IPS-18c (cell line): ENCODE results near the gene NAV2.

Experiments used
- H3K4me3 ChIP-seq: 2 replicates; pipeline ENCODE4 v1.7.0; 2013; ENCODE audit warnings: low read depth, mild to moderate bottlenecking, low read length, moderate library complexity; ENCODE audit not compliant: insufficient read depth
- H3K9me3 ChIP-seq: one replicate; pipeline ENCODE4 v1.6.1; 2013; ENCODE audit warnings: mild to moderate bottlenecking, low read length, moderate library complexity; ENCODE audit not compliant: control insufficient read depth, insufficient read depth

The NAV2 gene

DNA sequence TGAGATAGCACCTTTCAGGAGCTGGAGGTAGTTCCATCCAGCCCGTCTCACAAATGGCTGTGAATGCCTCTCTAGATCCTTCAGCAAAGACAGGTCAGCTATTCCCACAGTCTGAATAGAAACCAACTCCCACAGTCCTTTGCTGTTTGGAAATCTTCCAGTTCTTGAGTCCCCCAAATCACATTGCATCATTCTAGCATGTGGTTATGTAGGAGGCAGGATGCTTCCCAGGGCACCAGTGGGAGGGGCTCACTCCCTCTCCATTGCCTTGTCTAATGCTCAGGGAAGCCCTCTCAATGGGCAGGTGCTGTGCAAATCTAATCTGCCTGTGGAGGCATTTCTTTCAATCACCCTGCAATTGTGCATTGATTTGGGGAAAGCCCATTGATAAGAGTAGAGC lies 14.6 kb downstream of the NAV2 start:
- Histone ChIP-seq H3K4me3 (no peak overlapping the region), H3K9me3 (peaks cover 4% of the 10 kb centered on the region)

DNA sequence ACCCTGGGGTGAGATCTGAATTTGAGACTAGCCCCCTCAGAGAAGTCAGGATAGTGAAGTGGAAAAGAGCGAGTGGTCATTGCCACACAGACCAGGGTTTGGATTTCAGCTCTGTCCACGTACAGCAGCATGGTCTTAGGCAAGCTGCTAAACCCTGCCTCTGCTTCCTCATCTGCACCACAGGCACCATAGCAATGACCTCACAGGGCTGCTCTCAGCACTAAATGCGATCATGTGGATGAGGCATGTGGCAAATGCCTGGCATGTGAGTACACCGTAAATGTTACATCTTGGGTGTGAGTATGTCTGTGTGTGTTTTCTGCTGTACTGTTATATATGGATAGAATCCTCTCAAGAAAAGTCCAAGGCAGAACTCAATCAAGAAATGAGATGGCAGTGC lies 15.8 kb downstream of the NAV2 start:
- H3K4me3 ChIP-seq, result no peak overlapping the region
- H3K9me3 ChIP-seq, result peaks cover 4% of the 10 kb centered on the region

DNA sequence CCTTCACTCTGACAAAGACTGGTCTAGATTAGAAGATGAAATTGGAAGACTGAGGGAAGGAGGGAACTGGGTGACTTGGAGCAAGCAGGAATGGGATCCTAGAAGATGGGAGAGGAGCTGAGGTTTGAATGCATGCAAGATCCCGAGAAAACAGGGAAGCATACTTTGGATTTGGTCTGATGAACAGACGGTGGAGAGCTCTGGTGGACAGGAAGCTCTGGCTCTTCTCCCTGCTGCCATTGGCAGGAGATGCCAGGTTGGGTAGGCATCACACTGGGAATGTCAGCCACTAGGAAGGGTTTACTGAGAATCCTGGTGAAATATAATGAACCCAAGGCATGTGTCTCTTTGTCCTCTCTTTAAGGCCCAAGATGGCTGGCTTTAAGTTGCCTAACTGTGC lies 16.5 kb downstream of the NAV2 start:
- Histone ChIP-seq H3K4me3 (no peak overlapping the region), H3K9me3 (no peaks in the 10 kb centered on the region)

DNA sequence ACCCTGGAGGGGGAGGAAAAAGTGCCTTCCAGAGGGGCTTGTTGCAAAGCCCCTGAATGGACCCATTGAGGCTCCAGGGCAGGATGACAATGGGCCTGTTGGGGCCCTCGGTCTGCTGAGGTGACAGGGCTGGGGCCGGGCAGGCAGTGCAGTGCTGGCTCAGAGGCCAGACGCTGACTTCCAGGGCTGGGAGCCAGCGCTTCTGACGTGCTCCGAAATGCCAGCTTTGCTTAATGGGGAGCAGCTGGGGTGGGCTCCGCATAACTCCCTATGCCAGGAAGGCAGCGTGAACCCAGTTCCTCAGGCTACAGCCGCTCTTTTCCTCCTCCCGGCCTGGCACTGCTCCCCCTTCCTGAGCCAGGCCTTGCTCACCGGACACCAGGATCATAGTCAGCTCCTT lies 17.7 kb downstream of the NAV2 start:
- no peaks in the 10 kb centered on the region for H3K9me3 ChIP-seq
- H3K4me3 ChIP-seq, result no peak overlapping the region

DNA sequence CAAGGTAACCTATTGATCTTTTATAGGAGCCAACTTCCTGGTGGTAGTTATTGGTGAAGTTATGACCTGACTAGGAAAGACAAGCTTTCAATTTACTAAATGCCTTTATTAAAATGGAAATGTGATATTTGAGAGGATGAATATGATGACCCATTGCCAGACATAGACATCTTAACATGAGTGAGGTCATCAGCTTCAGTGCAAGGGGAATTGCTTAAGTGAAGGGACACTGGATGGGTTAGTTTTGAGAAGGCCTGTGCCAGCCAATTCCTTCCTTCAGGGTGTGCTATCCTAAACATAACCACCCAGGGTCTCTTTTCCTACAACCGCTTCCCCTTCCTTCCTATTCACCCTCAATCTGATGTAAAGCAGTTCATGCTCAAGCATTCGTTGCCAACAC lies 21.5 kb downstream of the NAV2 start:
- Histone ChIP-seq H3K4me3 (no peak overlapping the region), H3K9me3 (peaks cover 2% of the 10 kb centered on the region)

DNA sequence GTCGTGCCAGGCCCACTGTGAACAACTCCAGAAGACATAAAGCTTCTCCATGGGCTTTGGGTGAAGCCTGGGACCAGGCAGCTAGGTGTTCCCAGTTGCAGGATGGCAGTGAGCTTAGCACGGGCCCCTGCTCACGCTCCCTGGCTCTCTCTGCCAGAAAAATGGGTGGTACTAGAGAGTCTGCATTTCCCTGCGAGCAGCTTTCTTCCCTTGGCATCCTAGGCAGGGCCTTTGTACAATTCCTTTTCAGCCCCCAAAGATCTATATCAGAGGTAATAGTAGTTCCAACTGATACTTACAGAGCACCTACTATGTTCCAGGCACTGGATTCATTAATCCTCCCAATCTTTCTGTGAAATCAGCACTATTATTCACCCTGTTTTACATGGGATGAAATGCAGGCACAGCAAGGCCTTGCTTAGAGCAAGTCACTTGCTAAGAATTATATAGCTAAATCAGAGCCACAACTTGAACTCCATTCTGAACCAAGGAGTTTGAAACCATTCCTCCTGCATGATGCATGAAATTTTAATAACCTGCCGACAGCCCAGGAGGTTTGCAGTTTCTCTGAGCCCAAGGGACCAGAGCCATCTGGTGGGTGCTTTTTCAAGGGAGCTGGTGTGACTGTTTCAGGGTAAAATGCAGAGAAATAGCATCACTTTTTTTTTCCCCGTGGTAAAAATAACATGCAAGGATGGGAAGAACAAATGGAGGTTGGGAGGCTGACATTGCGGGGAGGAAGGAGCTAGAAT lies 22.7 kb downstream of the NAV2 start:
- no peak overlapping the region for H3K4me3 ChIP-seq
- H3K9me3 ChIP-seq, result peaks cover 2% of the 10 kb centered on the region

GRCh38 chr11:19735909-19736498 lies 23.4 kb downstream of the NAV2 start:
- H3K4me3 ChIP-seq, result no peak overlapping the region
- peaks cover 2% of the 10 kb centered on the region for H3K9me3 ChIP-seq

DNA sequence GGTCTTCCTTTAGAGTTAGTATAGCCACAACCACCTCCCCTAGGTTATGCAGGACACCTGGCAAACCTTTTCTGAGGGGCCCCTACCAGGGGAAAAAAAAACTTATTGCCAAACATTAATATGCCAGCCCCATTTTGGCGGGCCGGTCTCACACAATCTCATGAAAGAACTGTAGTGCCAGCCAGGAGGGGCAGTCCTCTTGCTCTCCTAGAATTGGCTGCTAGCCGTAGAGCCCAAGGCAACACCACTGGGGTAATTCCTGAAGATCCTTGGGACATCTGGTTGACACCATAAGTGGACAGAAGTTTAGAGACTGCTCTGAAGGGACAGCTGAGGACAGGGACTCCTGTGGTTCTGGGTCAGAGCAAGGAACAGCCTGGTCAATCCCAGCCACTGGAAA lies 24.2 kb downstream of the NAV2 start:
- Histone ChIP-seq H3K4me3 (no peak overlapping the region), H3K9me3 (peaks cover 2% of the 10 kb centered on the region)

DNA sequence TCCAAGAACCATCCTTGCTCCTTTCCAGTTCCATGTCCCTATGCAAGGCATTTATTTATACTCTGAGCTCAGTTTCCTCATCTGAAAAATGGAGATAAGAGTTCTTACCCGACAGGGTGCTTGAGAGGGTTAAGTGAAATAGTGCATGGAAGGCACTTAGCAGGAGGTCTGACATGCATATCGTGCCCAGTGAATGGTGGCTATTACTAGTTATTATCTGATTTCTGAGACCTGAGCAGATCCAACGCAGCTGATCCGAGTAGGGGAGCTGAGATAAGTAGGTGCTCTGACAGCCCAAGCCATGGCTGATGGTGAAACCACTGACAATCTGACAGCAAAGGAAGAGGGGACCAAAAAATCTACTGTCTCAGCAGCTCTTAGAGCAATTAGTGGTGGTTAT lies 24.9 kb downstream of the NAV2 start:
- peaks cover 2% of the 10 kb centered on the region for H3K9me3 ChIP-seq

GRCh38 chr11:19738124-19738523 lies 25.5 kb downstream of the NAV2 start:
- no peak overlapping the region for H3K4me3 ChIP-seq

More for the DNA sequence above, 24.9 kb downstream of the NAV2 start:
- H3K4me3 ChIP-seq, result no peak overlapping the region

DNA sequence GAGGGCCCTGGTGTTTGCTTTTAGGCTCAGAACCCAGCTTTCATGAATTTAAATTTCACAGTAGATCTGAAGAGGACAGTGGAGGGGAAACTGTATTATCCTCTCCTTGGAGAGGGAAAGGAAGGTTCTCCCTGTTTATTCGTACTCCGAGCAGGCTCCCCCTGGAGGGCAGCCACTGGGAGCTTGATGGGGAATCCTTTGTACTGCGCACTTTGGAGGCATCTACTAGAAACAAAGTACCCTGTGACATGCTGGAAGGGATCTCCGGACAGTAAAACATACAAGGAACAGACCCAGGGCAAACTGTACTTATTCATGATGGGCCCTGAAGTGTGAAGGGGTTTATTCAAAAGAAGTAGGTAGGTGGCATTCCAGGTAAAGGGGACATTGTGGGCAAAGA lies 27.2 kb downstream of the NAV2 start:
- H3K9me3 ChIP-seq, result peaks cover 2% of the 10 kb centered on the region

More at GRCh38 chr11:19738124-19738523, 25.5 kb downstream of the NAV2 start:
- peaks cover 2% of the 10 kb centered on the region for H3K9me3 ChIP-seq

GRCh38 chr11:19740586-19740985 lies 27.9 kb downstream of the NAV2 start:
- H3K4me3 ChIP-seq, result no peak overlapping the region
- H3K9me3 ChIP-seq, result peaks cover 2% of the 10 kb centered on the region

More for the DNA sequence above, 27.2 kb downstream of the NAV2 start:
- no peak overlapping the region for H3K4me3 ChIP-seq

- H3K9me3 ChIP-seq, result peaks cover 2% of the 10 kb centered on the region
- H3K4me3 ChIP-seq, result no peak overlapping the region
Measured at GRCh38 chr11:19742588-19743292, 30.1 kb downstream of the NAV2 start.

DNA sequence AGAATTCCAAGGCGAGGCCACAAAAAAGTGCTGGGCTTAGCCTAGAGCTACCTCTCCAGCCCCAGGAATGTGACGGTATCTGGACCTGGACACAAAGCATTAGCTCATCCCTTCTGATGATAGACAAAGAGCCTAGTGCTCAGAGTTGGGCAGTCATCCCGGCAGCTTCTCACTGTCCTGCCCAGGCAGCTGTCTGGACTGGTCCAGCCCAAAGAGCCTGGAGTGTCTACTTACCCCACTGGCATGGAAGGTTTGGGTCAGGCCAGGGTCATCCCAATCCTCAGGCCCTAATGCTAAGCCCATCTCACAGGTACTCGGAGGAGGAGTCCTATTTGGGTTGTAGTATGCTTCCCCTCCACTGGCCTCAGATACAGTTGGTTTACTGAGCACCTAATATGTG lies 31.0 kb downstream of the NAV2 start:
- H3K9me3 ChIP-seq, result peaks cover 2% of the 10 kb centered on the region
- H3K4me3 ChIP-seq, result no peak overlapping the region

DNA sequence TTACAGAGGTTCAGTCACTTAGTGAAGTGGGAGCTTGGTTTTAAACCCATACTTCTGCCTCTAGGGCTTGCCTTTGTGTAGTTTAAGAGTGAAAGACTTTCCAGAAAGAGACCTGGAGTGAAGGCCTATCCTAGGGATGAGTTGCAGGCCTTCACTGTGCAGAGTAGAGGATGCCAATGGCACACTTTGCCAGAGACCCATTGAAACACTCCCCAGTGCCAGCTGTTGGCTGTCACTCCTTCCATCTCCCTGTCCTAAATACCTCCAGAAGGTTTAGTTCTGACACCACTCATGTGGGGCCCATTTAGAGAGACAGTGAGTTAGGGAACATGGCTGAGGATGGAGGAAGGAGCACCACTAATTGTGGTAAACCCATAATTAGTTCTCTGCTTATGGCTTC lies 31.5 kb downstream of the NAV2 start:
- H3K9me3 ChIP-seq, result no peaks in the 10 kb centered on the region
- no peak overlapping the region for H3K4me3 ChIP-seq

GRCh38 chr11:19746086-19746485 lies 33.4 kb downstream of the NAV2 start:
- Histone ChIP-seq H3K4me3 (no peak overlapping the region), H3K9me3 (no peaks in the 10 kb centered on the region)

DNA sequence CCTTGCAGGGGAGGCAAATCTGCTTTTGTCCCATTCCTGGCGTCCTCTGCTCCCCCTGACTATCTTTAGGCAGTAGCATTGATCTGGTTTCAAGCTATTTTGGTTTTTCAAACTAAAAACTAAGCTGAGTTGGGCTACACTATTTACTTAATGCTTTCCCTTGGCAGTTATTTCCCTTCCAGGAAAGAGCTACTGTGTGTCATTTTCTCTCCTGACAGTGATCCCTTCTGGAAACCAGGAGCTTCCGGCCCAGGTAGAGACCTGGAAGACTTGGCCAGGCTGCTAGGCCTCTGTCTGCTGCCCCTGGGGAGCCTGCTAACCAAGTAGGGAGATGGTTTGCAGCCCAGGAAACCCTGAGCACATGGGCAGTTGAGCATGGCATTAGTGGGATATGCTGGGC lies 35.0 kb downstream of the NAV2 start:
- no peaks in the 10 kb centered on the region for H3K9me3 ChIP-seq

DNA sequence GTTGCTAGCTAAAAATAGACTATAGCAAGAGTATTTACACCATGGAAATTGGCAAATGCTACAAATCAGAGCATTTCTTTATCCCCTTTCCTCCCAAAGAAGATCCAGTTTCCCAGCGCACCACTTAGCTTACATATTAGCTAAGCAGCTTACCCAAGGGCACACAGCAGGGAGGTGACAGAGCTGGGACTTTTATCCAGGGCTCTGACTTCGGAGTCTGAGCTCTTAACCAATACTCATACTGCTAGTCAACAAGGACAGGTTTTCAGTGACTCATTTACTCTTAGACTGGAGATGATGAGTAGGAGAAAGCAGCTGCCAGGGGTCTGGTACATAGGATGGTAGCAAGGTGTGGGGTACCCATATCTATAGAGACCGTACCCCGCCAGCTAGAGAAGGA lies 38.4 kb downstream of the NAV2 start:
- no peak overlapping the region for H3K4me3 ChIP-seq
- no peaks in the 10 kb centered on the region for H3K9me3 ChIP-seq

More for the DNA sequence above, 35.0 kb downstream of the NAV2 start:
- no peak overlapping the region for H3K4me3 ChIP-seq
